PFSK-1 (cell line): ENCODE measurements around the gene UTP11.

Experiments used
- FOXP2 ChIP-seq: optimal IDR thresholded peaks from 2 replicates; pipeline ENCODE3; 2011; ENCODE audit warnings: borderline replicate concordance, control low read depth, inconsistent platforms; ENCODE audit not compliant: insufficient read depth; ENCODE audit errors: extremely low read length, extremely low read depth
- POLR2AphosphoS5 ChIP-seq: IDR thresholded peaks from 2 replicates; pipeline ENCODE4 v1.6.1; 2012; ENCODE audit warnings: low read depth, mild to moderate bottlenecking, control low read depth, low read length, moderate library complexity
- SIN3A ChIP-seq: IDR thresholded peaks from 2 replicates; pipeline ENCODE4 v1.6.1; 2012; ENCODE audit warnings: mild to moderate bottlenecking, low read length, moderate library complexity, borderline replicate concordance; ENCODE audit not compliant: insufficient read depth
- TAF1 ChIP-seq: IDR thresholded peaks from 2 replicates; pipeline ENCODE4 v1.6.1; 2012; ENCODE audit warnings: low read length, control low read depth, borderline replicate concordance; ENCODE audit not compliant: insufficient read depth
- TF ChIP-seq, protein P1 (sequence below), 2 experiments: IDR thresholded peaks; 2 replicates each; pipeline versions ENCODE4 v1.6.1 to v1.8.0; 2011 to 2012; ENCODE audit warnings: low read depth in 2 of 2, low read length in 2 of 2, control low read depth in 1 of 2, inconsistent platforms in 1 of 2, mild to moderate bottlenecking in 1 of 2, moderate library complexity in 1 of 2; ENCODE audit not compliant: insufficient read depth in 1 of 2

DNA sequence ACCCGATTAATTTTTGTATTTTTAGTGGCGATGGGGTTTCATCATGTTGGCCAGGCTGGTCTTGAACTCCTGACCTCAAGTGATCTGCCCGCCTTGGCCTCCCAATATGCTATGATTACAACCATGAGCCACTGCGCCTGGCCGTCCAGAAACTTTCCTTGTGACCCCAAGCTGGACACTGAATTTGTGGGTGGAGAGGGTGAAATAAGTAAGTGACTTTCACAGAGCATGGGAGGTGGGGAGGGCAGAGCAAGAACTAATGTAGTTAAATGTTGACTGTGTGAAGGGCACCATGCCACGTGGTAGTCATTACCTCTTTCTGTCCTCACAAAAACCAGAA lies 2.7 kb upstream of the UTP11 start:
- TF ChIP-seq SIN3A (no peak), POLR2AphosphoS5 (no peak), TAF1 (no peak), FOXP2 (no peak)
- TF ChIP-seq, protein P1, sequence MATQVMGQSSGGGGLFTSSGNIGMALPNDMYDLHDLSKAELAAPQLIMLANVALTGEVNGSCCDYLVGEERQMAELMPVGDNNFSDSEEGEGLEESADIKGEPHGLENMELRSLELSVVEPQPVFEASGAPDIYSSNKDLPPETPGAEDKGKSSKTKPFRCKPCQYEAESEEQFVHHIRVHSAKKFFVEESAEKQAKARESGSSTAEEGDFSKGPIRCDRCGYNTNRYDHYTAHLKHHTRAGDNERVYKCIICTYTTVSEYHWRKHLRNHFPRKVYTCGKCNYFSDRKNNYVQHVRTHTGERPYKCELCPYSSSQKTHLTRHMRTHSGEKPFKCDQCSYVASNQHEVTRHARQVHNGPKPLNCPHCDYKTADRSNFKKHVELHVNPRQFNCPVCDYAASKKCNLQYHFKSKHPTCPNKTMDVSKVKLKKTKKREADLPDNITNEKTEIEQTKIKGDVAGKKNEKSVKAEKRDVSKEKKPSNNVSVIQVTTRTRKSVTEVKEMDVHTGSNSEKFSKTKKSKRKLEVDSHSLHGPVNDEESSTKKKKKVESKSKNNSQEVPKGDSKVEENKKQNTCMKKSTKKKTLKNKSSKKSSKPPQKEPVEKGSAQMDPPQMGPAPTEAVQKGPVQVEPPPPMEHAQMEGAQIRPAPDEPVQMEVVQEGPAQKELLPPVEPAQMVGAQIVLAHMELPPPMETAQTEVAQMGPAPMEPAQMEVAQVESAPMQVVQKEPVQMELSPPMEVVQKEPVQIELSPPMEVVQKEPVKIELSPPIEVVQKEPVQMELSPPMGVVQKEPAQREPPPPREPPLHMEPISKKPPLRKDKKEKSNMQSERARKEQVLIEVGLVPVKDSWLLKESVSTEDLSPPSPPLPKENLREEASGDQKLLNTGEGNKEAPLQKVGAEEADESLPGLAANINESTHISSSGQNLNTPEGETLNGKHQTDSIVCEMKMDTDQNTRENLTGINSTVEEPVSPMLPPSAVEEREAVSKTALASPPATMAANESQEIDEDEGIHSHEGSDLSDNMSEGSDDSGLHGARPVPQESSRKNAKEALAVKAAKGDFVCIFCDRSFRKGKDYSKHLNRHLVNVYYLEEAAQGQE (IDR thresholded peaks at IDR 0.05; ENCODE audit: insufficient read depth in 1 of 2, low read depth in 2 of 2, low read length in 2 of 2), result no peak
